IMR-90 (cell line): ENCODE results near the gene DUS3L.

Source experiments
- CTCF ChIP-seq: conservative IDR thresholded peaks from 2 replicates; pipeline ENCODE4 v1.5.1; 2012; ENCODE audit warnings: mild to moderate bottlenecking, low read depth, low read length, improper control_type of control experiment
- MAZ ChIP-seq: IDR thresholded peaks from 2 replicates; pipeline ENCODE4 v1.6.1; 2012; ENCODE audit warnings: low read depth, mild to moderate bottlenecking, low read length, improper control_type of control experiment, moderate library complexity, borderline replicate concordance
- MXI1 ChIP-seq: IDR thresholded peaks from 2 replicates; pipeline ENCODE4 v1.6.1; 2012; ENCODE audit warnings: low read depth, mild to moderate bottlenecking, low read length, moderate library complexity, borderline replicate concordance
- POLR2A ChIP-seq: IDR thresholded peaks from 2 replicates; pipeline ENCODE4 v1.6.1; 2012; ENCODE audit warnings: mild to moderate bottlenecking, low read depth, low read length
- RAD21 ChIP-seq: IDR thresholded peaks from 2 replicates; pipeline ENCODE4 v1.6.1; 2012; ENCODE audit warnings: low read length, improper control_type of control experiment
- RFX5 ChIP-seq: IDR thresholded peaks from 2 replicates; pipeline ENCODE4 v1.8.0; 2012; ENCODE audit warnings: low read depth, mild to moderate bottlenecking, low read length, moderate library complexity
- USF2 ChIP-seq: fragments of 150-350 bp; IDR thresholded peaks from 2 replicates; pipeline ENCODE4 v1.6.1; 2017; ENCODE audit warnings: mild to moderate bottlenecking, antibody characterized with exemption, low read length, low read depth

GRCh38 chr19:5765220-5765619, 25.7 kb downstream of the DUS3L start:
- TF ChIP-seq CTCF (no peak), RAD21 (no peak), POLR2A (no peak), MAZ (no peak), RFX5 (no peak), MXI1 (no peak), USF2 (no peak)
